ENCODE measurements around the gene SLC25A24. TPM values are rescaled to one million over a fixed set of nuclear protein-coding genes. Genes with fewer than 3 reads are reported as not detected.

The SLC25A24 gene
- total RNA-seq, 1 experiment from 2014 or later: 23.6 TPM

DNA sequence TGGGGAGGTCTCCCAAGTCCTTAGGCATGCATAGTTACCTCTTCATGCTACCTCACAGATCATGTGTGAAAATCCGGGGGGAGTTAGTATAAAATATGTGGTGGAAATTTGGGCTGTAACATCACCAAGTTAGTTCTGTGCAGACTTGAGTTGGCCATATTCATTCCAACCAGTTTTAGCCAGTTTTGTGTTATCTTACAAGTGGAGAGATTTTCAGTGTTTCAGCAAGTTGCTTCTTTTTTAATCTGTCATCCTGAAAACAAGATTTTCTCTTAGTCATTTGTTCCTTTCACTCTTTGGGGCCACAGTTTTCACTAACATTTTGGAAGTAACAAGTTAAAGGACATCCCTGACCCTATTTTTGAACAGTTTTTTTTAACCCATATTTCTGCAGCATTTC, 11.3 kb downstream of the SLC25A24 start:
- Histone ChIP-seq H3K4me3 (replicated peaks in 1 of 2; ENCODE audit: low read depth in 1 of 2, low read length in 2 of 2) (no peak overlapping the region), H3K9ac (ENCODE audit: low read length) (no peak overlapping the region), H3K4me1 (ENCODE audit: control insufficient read depth in 1 of 2, insufficient read depth in 2 of 2, low read length in 2 of 2) (no peaks in the 10 kb centered on the region), H3K4me2 (ENCODE audit: low read length) (no peak overlapping the region), H3K9me2 (ENCODE audit: insufficient read depth) (no peaks in the 10 kb centered on the region), H3K36me3 (ENCODE audit: control insufficient read depth in 1 of 2, insufficient read depth in 2 of 2, low read length in 2 of 2) (peaks cover 5 to 8% of the 10 kb centered on the region in 2 experiments; a peak in 2 of 4 replicates), H2AFZ (ENCODE audit: low read depth, low read length, poor library complexity, severe bottlenecking) (no peak overlapping the region), H3K9me3 (ENCODE audit: control insufficient read depth in 1 of 2, insufficient read depth in 1 of 2, low read depth in 1 of 2, low read length in 2 of 2) (no peaks in the 10 kb centered on the region), H4K20me1 (ENCODE audit: insufficient read depth) (no peaks in the 10 kb centered on the region), H3K27me3 (ENCODE audit: insufficient read depth, low read length) (no peaks in the 10 kb centered on the region), H3K79me2 (ENCODE audit: insufficient read depth, low read length) (peaks cover 65% of the 10 kb centered on the region), H3K27ac (ENCODE audit: low read depth, low read length) (no peak overlapping the region)
- DNase-seq (ENCODE audit: low read depth, low spot score): no peak
- ChIA-PET POLR2A (no interaction called here), CTCF (no interaction called here), RAD21 (ENCODE audit: low non-redundant PET in 1 of 2, low total read pairs in 2 of 2, uncharacterized antibody in 2 of 2, unreplicated experiment in 2 of 2) (no interaction called here)
- ATAC-seq: no peak
- no peak for TF ChIP-seq EGR1 (IDR thresholded peaks at IDR 0.05; ENCODE audit: low read depth)
- no peak for TF ChIP-seq ZNF274 (IDR thresholded peaks at IDR 0.05; ENCODE audit: low read depth, low read length)
- TF ChIP-seq TCF7L2 (IDR thresholded peaks at IDR 0.05; ENCODE audit: borderline replicate concordance, extremely low read depth, insufficient read depth, insufficient read length): no peak
- no peak for TF ChIP-seq POLR2AphosphoS5 (IDR thresholded peaks at IDR 0.05; ENCODE audit: low read depth, low read length)
- no peak for TF ChIP-seq SP1 (IDR thresholded peaks at IDR 0.05; ENCODE audit: low read depth)
- TF ChIP-seq YY1 (IDR thresholded peaks at IDR 0.05; ENCODE audit: extremely low read depth, insufficient replicate concordance, low read depth, low read length): no peak
- TF ChIP-seq RAD21 (IDR thresholded peaks at IDR 0.05; ENCODE audit: low read depth): no peak
- BruUV-seq (replicated peaks): no TSS peak
- intact Hi-C loops (cut with micrococcal nuclease): no loop called here

DNA sequence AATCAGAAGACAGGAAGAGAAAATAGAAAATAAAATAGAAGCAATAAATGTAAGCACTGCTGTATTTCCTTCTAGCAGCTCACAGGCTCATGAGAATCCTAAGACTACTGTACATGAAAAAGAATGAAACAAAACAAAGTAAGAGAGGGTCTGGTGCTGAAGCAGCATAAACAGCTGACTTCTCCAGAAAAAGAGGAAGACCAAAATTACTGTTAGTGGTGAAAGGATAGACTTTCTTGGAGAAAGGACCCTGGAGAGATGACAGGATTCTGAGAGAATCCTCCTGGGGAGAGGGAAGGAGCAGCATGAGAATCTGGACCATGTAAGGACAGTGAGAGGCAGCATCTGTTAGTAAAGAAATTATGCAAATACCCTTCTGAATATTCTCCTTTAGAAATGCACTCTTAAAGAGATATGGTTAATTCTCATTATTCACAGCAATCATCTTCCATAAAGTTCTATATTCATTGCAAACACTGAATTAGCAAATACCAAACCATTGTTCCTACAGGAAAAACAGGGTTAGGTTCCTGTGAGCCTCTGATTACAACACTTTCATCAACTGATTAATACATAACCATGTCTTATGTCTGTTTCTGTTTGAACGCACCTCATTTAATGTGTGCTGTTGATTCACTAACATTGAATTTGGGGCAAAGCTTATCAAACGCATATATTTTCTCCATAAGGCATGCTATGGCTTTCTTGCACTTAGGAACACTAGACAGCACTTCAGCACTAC, 17.0 kb downstream of the SLC25A24 start:
- intact Hi-C loops (cut with micrococcal nuclease): no loop called here
- no TSS peak for BruUV-seq (replicated peaks)
- H3K4me2 ChIP-seq (ENCODE audit: low read length): peak overlapping the region; percentile 8; the same call in 1 of the 2 replicates
- ATAC-seq (no peak), DNase-seq (ENCODE audit: low read depth, low spot score) (no peak)
- no peak overlapping the region for H3K27ac ChIP-seq (ENCODE audit: low read depth, low read length)
- H3K9me3 ChIP-seq (ENCODE audit: control insufficient read depth in 1 of 2, insufficient read depth in 1 of 2, low read depth in 1 of 2, low read length in 2 of 2): no peaks in the 10 kb centered on the region
- H4K20me1 ChIP-seq (ENCODE audit: insufficient read depth): no peaks in the 10 kb centered on the region
- peaks cover 14% of the 10 kb centered on the region in 2 experiments; a peak in 3 of 4 replicates for H3K36me3 ChIP-seq (ENCODE audit: control insufficient read depth in 1 of 2, insufficient read depth in 2 of 2, low read length in 2 of 2)
- no peak overlapping the region for H3K9ac ChIP-seq (ENCODE audit: low read length)
- peaks cover 0 to 17% of the 10 kb centered on the region in 2 experiments; a peak in 2 of 4 replicates for H3K4me1 ChIP-seq (ENCODE audit: control insufficient read depth in 1 of 2, insufficient read depth in 2 of 2, low read length in 2 of 2)
- no peak overlapping the region for H2AFZ ChIP-seq (ENCODE audit: low read depth, low read length, poor library complexity, severe bottlenecking)
- no peaks in the 10 kb centered on the region for H3K9me2 ChIP-seq (ENCODE audit: insufficient read depth)
- TF ChIP-seq SRF (IDR thresholded peaks at IDR 0.05; ENCODE audit: low read depth) (no peak), ZFX (IDR thresholded peaks at IDR 0.05) (no peak)
- TF ChIP-seq, protein P1, sequence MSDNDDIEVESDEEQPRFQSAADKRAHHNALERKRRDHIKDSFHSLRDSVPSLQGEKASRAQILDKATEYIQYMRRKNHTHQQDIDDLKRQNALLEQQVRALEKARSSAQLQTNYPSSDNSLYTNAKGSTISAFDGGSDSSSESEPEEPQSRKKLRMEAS (IDR thresholded peaks at IDR 0.05): no peak
- H3K79me2 ChIP-seq (ENCODE audit: insufficient read depth, low read length): peaks cover 25% of the 10 kb centered on the region
- RAD21 ChIA-PET (ENCODE audit: low non-redundant PET in 1 of 2, low total read pairs in 2 of 2, uncharacterized antibody in 2 of 2, unreplicated experiment in 2 of 2): no interaction called here
- H3K27me3 ChIP-seq (ENCODE audit: insufficient read depth, low read length): no peaks in the 10 kb centered on the region
- CTCF ChIA-PET: no interaction called here
- POLR2A ChIA-PET: no interaction called here
- H3K4me3 ChIP-seq (replicated peaks in 1 of 2; ENCODE audit: low read depth in 1 of 2, low read length in 2 of 2): no peak overlapping the region
